Testis (tissue), 3 donors: Measurements from ENCODE around the gene CKAP4. TPM values are rescaled to one million over a fixed set of nuclear protein-coding genes. Genes with fewer than 3 reads are reported as not detected.

ENCODE experiments used
- DNase-seq: peaks from one replicate; pipeline ENCODE4 v3.0.0-alpha.2; 2019
- H3K27ac ChIP-seq, 2 donors: fragments of 200-600 bp; sonication (generic); one replicate each; pipeline ENCODE4 v1.5.1; 2019
- H3K27me3 ChIP-seq: fragments of 200-600 bp; sonication (generic); one replicate; pipeline ENCODE4 v1.5.1; 2019
- H3K36me3 ChIP-seq: fragments of 200-600 bp; sonication (generic); one replicate; pipeline ENCODE4 v1.5.1; 2017; ENCODE audit warnings: low read depth; ENCODE audit errors: missing control alignments
- H3K4me1 ChIP-seq: fragments of 200-600 bp; sonication (generic); one replicate; pipeline ENCODE4 v1.5.1; 2019
- H3K4me3 ChIP-seq, 2 donors: fragments of 200-600 bp; sonication (generic); one replicate each; pipeline ENCODE4 v1.5.1; 2017 to 2019
- H3K9me3 ChIP-seq: fragments of 200-600 bp; sonication (generic); one replicate; pipeline ENCODE4 v1.5.1; 2017
- POLR2A ChIP-seq: fragments of 450-650 bp; IDR thresholded peaks from one replicate; pipeline ENCODE4 v1.6.1; 2017; ENCODE audit warnings: antibody characterized with exemption, mild to moderate bottlenecking, moderate library complexity
- WGBS, 2 donors: methylation state at CpG; one replicate each; pipeline ENCODE4 v1.1.5; 2018; 5-methylcytosine and 5-hydroxymethylcytosine counted together
- intact Hi-C: fragments of 100-400 bp; cut with DNase I; formaldehyde crosslinking; loops from one replicate; pipeline ENCODE4 v1.15.1; 2023; ENCODE audit warnings: low total_unique reads
- polyA plus RNA-seq: library from polyadenylated mRNA; stranded (reverse); fragments of 350-450 nt; fragmentation: Illumina TruSeq; extraction: RNeasy Lipid Tissue Mini Kit (QIAGEN cat#74804); gene quantifications from one replicate; pipeline ENCODE4 v1.2.3, GENCODE V29; 2014; ENCODE audit warnings: low read depth, low replicate concordance; ENCODE audit not compliant: insufficient read depth
- total RNA-seq, 2 donors: library from RNA; depleted of rRNA; stranded (reverse); fragments of >200 nt; gene quantifications; one replicate each; pipeline ENCODE4 v1.2.3, GENCODE V29; 2016
- TF ChIP-seq, protein P1 (sequence below), 3 experiments: fragments of 450-650 bp in 2 of 3; fragments of 200-600 bp in 1 of 3; sonication (generic) in 1 of 3; IDR thresholded peaks; one replicate each; pipeline ENCODE4 v1.5.1; 2016 to 2019; ENCODE audit warnings: antibody characterized with exemption in 3 of 3, mild to moderate bottlenecking in 2 of 3, moderate library complexity in 1 of 3

Gene CKAP4
- total and polyA plus RNA-seq, 3 donors from 2014 or later: 26.8 to 31.3 (median 31.2) TPM

GRCh38 chr12:106275458-106275857 lies 27.6 kb upstream of the CKAP4 start:
- H3K27ac ChIP-seq: no peak overlapping the region
- no peaks in the 10 kb centered on the region for H3K27me3 ChIP-seq
- intact Hi-C loops: no loop called here
- H3K4me1 ChIP-seq: no peaks in the 10 kb centered on the region
- DNase-seq: no peak
- WGBS, 2 donors: 74 to 83% methylated on average over 9 of the region's 9 CpGs
- no peaks in the 10 kb centered on the region for H3K36me3 ChIP-seq
- TF ChIP-seq POLR2A: no peak
- TF ChIP-seq, protein P1, sequence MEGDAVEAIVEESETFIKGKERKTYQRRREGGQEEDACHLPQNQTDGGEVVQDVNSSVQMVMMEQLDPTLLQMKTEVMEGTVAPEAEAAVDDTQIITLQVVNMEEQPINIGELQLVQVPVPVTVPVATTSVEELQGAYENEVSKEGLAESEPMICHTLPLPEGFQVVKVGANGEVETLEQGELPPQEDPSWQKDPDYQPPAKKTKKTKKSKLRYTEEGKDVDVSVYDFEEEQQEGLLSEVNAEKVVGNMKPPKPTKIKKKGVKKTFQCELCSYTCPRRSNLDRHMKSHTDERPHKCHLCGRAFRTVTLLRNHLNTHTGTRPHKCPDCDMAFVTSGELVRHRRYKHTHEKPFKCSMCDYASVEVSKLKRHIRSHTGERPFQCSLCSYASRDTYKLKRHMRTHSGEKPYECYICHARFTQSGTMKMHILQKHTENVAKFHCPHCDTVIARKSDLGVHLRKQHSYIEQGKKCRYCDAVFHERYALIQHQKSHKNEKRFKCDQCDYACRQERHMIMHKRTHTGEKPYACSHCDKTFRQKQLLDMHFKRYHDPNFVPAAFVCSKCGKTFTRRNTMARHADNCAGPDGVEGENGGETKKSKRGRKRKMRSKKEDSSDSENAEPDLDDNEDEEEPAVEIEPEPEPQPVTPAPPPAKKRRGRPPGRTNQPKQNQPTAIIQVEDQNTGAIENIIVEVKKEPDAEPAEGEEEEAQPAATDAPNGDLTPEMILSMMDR (IDR thresholded peaks at IDR 0.05): no peak
- H3K4me3 ChIP-seq: no peak overlapping the region
- no peaks in the 10 kb centered on the region for H3K9me3 ChIP-seq

GRCh38 chr12:106274575-106275121 lies 26.8 kb upstream of the CKAP4 start:
- intact Hi-C loops: no loop called here
- TF ChIP-seq, protein P1 (IDR thresholded peaks at IDR 0.05): no peak
- no peak for TF ChIP-seq POLR2A
- Histone ChIP-seq H3K27me3 (no peaks in the 10 kb centered on the region), H3K9me3 (no peaks in the 10 kb centered on the region), H3K27ac (no peak overlapping the region), H3K4me3 (no peak overlapping the region), H3K4me1 (no peaks in the 10 kb centered on the region), H3K36me3 (no peaks in the 10 kb centered on the region)
- 64 to 67% methylated on average over 7 of the region's 7 CpGs for WGBS, 2 donors
- no peak for DNase-seq

GRCh38 chr12:106274012-106274411 lies 26.2 kb upstream of the CKAP4 start:
- no peak for DNase-seq
- intact Hi-C loops: no loop called here
- WGBS, 2 donors: 54 to 59% methylated on average over 6 of the region's 6 CpGs
- H3K4me1 ChIP-seq: no peaks in the 10 kb centered on the region
- H3K36me3 ChIP-seq: no peaks in the 10 kb centered on the region
- H3K27ac ChIP-seq: no peak overlapping the region
- H3K4me3 ChIP-seq: no peak overlapping the region
- no peak for TF ChIP-seq POLR2A
- TF ChIP-seq, protein P1 (IDR thresholded peaks at IDR 0.05): no peak
- H3K27me3 ChIP-seq: no peaks in the 10 kb centered on the region
- no peaks in the 10 kb centered on the region for H3K9me3 ChIP-seq

DNA sequence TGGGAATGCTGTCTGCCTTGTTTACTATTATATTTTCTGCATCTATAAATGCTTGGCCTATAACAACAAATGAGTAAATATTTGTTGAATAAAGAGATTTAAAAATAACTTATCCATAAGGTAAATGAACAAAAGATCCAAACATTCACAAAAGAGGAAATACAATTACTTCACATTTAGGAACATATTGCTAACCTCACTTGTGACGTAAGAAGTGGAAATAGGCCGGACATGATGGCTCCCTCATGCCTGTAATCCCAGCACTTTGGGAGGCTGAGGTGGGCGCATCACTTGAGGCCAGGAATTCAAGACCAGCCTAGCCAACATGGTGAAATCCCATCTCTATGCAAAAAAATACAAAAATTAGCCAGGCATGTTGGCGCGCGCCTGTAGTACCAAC lies 25.7 kb upstream of the CKAP4 start:
- no peak for DNase-seq
- Histone ChIP-seq H3K27me3 (no peaks in the 10 kb centered on the region), H3K9me3 (no peaks in the 10 kb centered on the region), H3K4me3 (no peak overlapping the region), H3K4me1 (no peaks in the 10 kb centered on the region), H3K36me3 (no peaks in the 10 kb centered on the region), H3K27ac (no peak overlapping the region)
- TF ChIP-seq POLR2A: no peak
- TF ChIP-seq, protein P1 (IDR thresholded peaks at IDR 0.05): no peak
- intact Hi-C loops: no loop called here
- WGBS, 2 donors: 90 to 98% methylated on average over 6 of the region's 6 CpGs
